GM23338 (cell line): ENCODE results near the gene SLC22A14. TPM values are rescaled to one million over a fixed set of nuclear protein-coding genes. Genes with fewer than 3 reads are reported as not detected.

ENCODE experiments used
- ATAC-seq: fragments of 200-7000 bp; cut with Tn5 transposase; 3 replicates; pipeline ENCODE4 v1.9.1; 2020
- DNase-seq: peaks from one replicate; pipeline ENCODE4 v3.0.0-alpha.2; 2015; ENCODE audit warnings: low spot score
- H2AFZ ChIP-seq: fragments of 200-600 bp; sonication (generic); 2 replicates; pipeline ENCODE4 v1.8.0; 2016; ENCODE audit warnings: antibody characterized with exemption, mild to moderate bottlenecking, moderate library complexity
- H3F3A ChIP-seq: fragments of 200-600 bp; sonication (generic); replicated peaks from 2 replicates; pipeline ENCODE4 v1.8.0; 2017; ENCODE audit warnings: antibody characterized with exemption, mixed run types, low read depth
- H3K27ac ChIP-seq: fragments of 200-600 bp; sonication (generic); 2 replicates; pipeline ENCODE4 v1.6.1; 2016; ENCODE audit warnings: low read depth
- H3K27me3 ChIP-seq: fragments of 200-600 bp; sonication (generic); 2 replicates; pipeline ENCODE4 v1.8.0; 2016; ENCODE audit warnings: mild to moderate bottlenecking, mixed run types, moderate library complexity; ENCODE audit not compliant: insufficient read depth
- H3K36me3 ChIP-seq: fragments of 200-600 bp; sonication (generic); 2 replicates; pipeline ENCODE4 v1.8.0; 2016; ENCODE audit warnings: mild to moderate bottlenecking; ENCODE audit not compliant: insufficient read depth
- H3K4me1 ChIP-seq: fragments of 200-600 bp; sonication (generic); 2 replicates; pipeline ENCODE4 v1.8.0; 2016; ENCODE audit warnings: mild to moderate bottlenecking, moderate library complexity; ENCODE audit not compliant: insufficient read depth
- H3K4me2 ChIP-seq: fragments of 200-600 bp; sonication (generic); 2 replicates; pipeline ENCODE4 v1.7.1; 2017; ENCODE audit warnings: mixed run types
- H3K4me3 ChIP-seq: fragments of 200-600 bp; sonication (generic); 2 replicates; pipeline ENCODE4 v1.6.1; 2016; ENCODE audit warnings: mixed run types
- H3K79me2 ChIP-seq: fragments of 200-600 bp; sonication (generic); replicated peaks from 2 replicates; pipeline ENCODE4 v1.8.0; 2017; ENCODE audit warnings: mild to moderate bottlenecking; ENCODE audit not compliant: insufficient read depth
- H3K9me2 ChIP-seq: fragments of 200-600 bp; sonication (generic); 2 replicates; pipeline ENCODE4 v1.8.0; 2017; ENCODE audit not compliant: insufficient read depth
- H4K20me1 ChIP-seq: fragments of 200-600 bp; sonication (generic); replicated peaks from 2 replicates; pipeline ENCODE4 v1.8.0; 2017; ENCODE audit warnings: mild to moderate bottlenecking; ENCODE audit not compliant: insufficient read depth
- H3K27ac Mint-ChIP-seq: 2 replicates; pipeline ENCODE4 v1.8.0; 2020; ENCODE audit warnings: inconsistent platforms, mild to moderate bottlenecking, moderate library complexity, mixed read lengths
- H3K27me3 Mint-ChIP-seq: 3 replicates; pipeline ENCODE4 v1.8.0; 2022; ENCODE audit warnings: low read depth, mild to moderate bottlenecking, moderate library complexity, mixed read lengths, inconsistent platforms; ENCODE audit not compliant: insufficient read depth, poor library complexity
- H3K36me3 Mint-ChIP-seq: 3 replicates; pipeline ENCODE4 v1.8.0; 2021; ENCODE audit warnings: low read depth, mild to moderate bottlenecking, inconsistent platforms, moderate library complexity, mixed read lengths
- H3K4me1 Mint-ChIP-seq: 3 replicates; pipeline ENCODE4 v1.8.0; 2020; ENCODE audit warnings: mild to moderate bottlenecking, inconsistent platforms, mixed read lengths
- H3K4me3 Mint-ChIP-seq: 3 replicates; pipeline ENCODE4 v1.8.0; 2021; ENCODE audit warnings: moderate library complexity, mild to moderate bottlenecking, inconsistent platforms, mixed read lengths
- H3K9me3 Mint-ChIP-seq: 3 replicates; pipeline ENCODE4 v1.8.0; 2020; ENCODE audit warnings: moderate library complexity, mild to moderate bottlenecking, inconsistent platforms, mixed read lengths
- CREB1 ChIP-seq: fragments of 250-450 bp; sonication (Bioruptor Pico); IDR thresholded peaks from 2 replicates; pipeline ENCODE4 v1.5.0; 2020; ENCODE audit warnings: low read depth, mild to moderate bottlenecking, moderate library complexity
- EZH2 ChIP-seq: fragments of 200-600 bp; sonication (generic); IDR thresholded peaks from one replicate; pipeline ENCODE4 v1.8.0; 2017; ENCODE audit warnings: antibody characterized with exemption, mild to moderate bottlenecking, low read depth; ENCODE audit not compliant: unreplicated experiment
- EZH2phosphoT487 ChIP-seq: fragments of 200-600 bp; sonication (generic); IDR thresholded peaks from one replicate; pipeline ENCODE4 v1.8.1; 2018; ENCODE audit warnings: antibody characterized with exemption; ENCODE audit not compliant: unreplicated experiment
- JUNB ChIP-seq: IDR thresholded peaks from one replicate; pipeline ENCODE4 v1.6.1; 2016; ENCODE audit warnings: antibody characterized with exemption; ENCODE audit not compliant: unreplicated experiment
- NANOG ChIP-seq: IDR thresholded peaks from 2 replicates; pipeline ENCODE4 v1.6.1; 2016; ENCODE audit warnings: antibody characterized with exemption, borderline replicate concordance
- POLR2AphosphoS5 ChIP-seq: IDR thresholded peaks from 2 replicates; pipeline ENCODE4 v1.6.1; 2016; ENCODE audit warnings: antibody characterized with exemption, low read depth
- STAT1 ChIP-seq: IDR thresholded peaks from one replicate; pipeline ENCODE4 v1.6.1; 2016; ENCODE audit warnings: antibody characterized with exemption; ENCODE audit not compliant: unreplicated experiment
- ZNF114 ChIP-seq: fragments of 250-450 bp; sonication (Bioruptor Pico); IDR thresholded peaks from 2 replicates; pipeline ENCODE4 v1.5.0; 2020; ENCODE audit warnings: mild to moderate bottlenecking, moderate library complexity
- ZNF331 ChIP-seq: fragments of 250-450 bp; sonication (Bioruptor Pico); IDR thresholded peaks from 2 replicates; pipeline ENCODE4 v1.5.0; 2020; ENCODE audit warnings: low read depth, mild to moderate bottlenecking, moderate library complexity
- polyA plus RNA-seq: library from polyadenylated mRNA; unstranded; fragments of >200 nt; fragmentation: Nextera tagmentation; extraction: Ambion mirVana; gene quantifications from 2 replicates; pipeline ENCODE4 v1.2.1, GENCODE V29; 2016
- total RNA-seq: library from RNA; depleted of rRNA; stranded (reverse); fragments of >200 nt; shearing (Covaris generic); gene quantifications from 2 replicates; pipeline ENCODE4 v1.2.3, GENCODE V29; 2014
- TF ChIP-seq, protein P1 (sequence below), 2 experiments: fragments of 200-600 bp in 1 of 2; sonication (generic) in 1 of 2; conservative IDR thresholded peaks; 2 replicates each; pipeline versions ENCODE4 v1.5.1 to v1.6.1; 2016 to 2017; ENCODE audit warnings: antibody characterized with exemption in 2 of 2, low read depth in 2 of 2, mild to moderate bottlenecking in 2 of 2, moderate library complexity in 1 of 2
- TF ChIP-seq, protein P2 (sequence below): fragments of 250-450 bp; sonication (Bioruptor Pico); IDR thresholded peaks from 2 replicates; pipeline ENCODE4 v1.5.0; 2020; ENCODE audit warnings: mild to moderate bottlenecking, moderate library complexity
- TF ChIP-seq, protein P3 (sequence below): IDR thresholded peaks from 2 replicates; pipeline ENCODE4 v1.6.1; 2016; ENCODE audit warnings: antibody characterized with exemption

SLC22A14 gene
- total and polyA plus RNA-seq, 2 experiments from 2014 or later, result not detected

DNA sequence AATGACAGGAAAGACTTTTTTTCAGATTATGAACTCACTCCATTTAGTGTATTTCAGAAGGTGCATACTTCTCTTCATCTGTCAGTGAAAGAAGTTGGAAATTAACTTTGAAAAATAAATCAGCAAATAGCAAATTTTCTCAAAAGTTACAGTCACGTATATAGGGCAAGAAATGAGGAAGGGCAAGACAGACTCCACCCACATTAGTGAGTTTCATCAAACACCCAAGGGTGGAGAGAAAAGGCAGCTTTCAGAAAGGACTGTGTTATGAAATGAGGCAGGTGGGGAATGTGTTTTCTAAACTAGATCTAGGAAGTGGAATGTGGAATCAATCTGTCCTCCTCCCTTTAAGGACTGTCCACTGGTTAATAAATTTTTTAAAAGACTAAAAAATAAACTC lies 13.6 kb upstream of the SLC22A14 start (continued):
- TF ChIP-seq, protein P1, sequence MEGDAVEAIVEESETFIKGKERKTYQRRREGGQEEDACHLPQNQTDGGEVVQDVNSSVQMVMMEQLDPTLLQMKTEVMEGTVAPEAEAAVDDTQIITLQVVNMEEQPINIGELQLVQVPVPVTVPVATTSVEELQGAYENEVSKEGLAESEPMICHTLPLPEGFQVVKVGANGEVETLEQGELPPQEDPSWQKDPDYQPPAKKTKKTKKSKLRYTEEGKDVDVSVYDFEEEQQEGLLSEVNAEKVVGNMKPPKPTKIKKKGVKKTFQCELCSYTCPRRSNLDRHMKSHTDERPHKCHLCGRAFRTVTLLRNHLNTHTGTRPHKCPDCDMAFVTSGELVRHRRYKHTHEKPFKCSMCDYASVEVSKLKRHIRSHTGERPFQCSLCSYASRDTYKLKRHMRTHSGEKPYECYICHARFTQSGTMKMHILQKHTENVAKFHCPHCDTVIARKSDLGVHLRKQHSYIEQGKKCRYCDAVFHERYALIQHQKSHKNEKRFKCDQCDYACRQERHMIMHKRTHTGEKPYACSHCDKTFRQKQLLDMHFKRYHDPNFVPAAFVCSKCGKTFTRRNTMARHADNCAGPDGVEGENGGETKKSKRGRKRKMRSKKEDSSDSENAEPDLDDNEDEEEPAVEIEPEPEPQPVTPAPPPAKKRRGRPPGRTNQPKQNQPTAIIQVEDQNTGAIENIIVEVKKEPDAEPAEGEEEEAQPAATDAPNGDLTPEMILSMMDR (conservative IDR thresholded peaks at IDR 0.05; ENCODE audit: low read depth in 2 of 2), result no peak
- TF ChIP-seq JUNB, result no peak
- no peak for TF ChIP-seq CREB1

DNA sequence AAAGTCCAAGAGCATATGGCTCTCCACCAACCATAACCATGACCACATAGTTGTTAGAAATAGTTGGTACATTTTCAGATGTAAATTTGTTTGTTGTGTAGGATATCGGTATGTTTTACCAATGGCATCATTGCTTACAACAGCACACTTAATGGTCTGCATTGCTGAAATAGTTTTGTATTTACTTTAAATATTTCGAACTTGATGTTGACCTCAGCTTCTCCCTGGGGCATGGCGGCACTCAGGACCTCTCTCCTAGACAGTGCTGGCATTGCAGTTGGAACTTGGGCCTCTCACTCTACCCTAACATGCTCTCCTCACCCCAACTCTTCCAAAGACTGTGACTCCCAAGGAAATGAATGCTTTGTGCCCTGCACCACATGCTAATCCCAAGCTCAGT lies 11.5 kb upstream of the SLC22A14 start:
- Mint-ChIP-seq H3K4me1 (peaks cover 13% of the 10 kb centered on the region), H3K9me3 (no peaks in the 10 kb centered on the region), H3K27me3 (peaks cover 2% of the 10 kb centered on the region), H3K36me3 (no peaks in the 10 kb centered on the region; the same call in 2 of the 3 replicates), H3K27ac (no peak overlapping the region), H3K4me3 (no peak overlapping the region)
- Histone ChIP-seq H3K9me2 (0 out of 2 replicates have a peak, but pooled peaks cover 11% of the 10 kb centered on the region), H3K4me3 (no peak overlapping the region), H3F3A (no peaks in the 10 kb centered on the region), H3K27me3 (no peaks in the 10 kb centered on the region), H3K27ac (no peak overlapping the region), H3K36me3 (no peaks in the 10 kb centered on the region), H2AFZ (no peak overlapping the region), H3K4me2 (no peak overlapping the region), H3K79me2 (no peaks in the 10 kb centered on the region), H4K20me1 (no peaks in the 10 kb centered on the region; the same call in 1 of the 2 replicates), H3K4me1 (peaks cover 12% of the 10 kb centered on the region)
- ATAC-seq, result no peak
- DNase-seq, result no peak
- TF ChIP-seq, protein P2, sequence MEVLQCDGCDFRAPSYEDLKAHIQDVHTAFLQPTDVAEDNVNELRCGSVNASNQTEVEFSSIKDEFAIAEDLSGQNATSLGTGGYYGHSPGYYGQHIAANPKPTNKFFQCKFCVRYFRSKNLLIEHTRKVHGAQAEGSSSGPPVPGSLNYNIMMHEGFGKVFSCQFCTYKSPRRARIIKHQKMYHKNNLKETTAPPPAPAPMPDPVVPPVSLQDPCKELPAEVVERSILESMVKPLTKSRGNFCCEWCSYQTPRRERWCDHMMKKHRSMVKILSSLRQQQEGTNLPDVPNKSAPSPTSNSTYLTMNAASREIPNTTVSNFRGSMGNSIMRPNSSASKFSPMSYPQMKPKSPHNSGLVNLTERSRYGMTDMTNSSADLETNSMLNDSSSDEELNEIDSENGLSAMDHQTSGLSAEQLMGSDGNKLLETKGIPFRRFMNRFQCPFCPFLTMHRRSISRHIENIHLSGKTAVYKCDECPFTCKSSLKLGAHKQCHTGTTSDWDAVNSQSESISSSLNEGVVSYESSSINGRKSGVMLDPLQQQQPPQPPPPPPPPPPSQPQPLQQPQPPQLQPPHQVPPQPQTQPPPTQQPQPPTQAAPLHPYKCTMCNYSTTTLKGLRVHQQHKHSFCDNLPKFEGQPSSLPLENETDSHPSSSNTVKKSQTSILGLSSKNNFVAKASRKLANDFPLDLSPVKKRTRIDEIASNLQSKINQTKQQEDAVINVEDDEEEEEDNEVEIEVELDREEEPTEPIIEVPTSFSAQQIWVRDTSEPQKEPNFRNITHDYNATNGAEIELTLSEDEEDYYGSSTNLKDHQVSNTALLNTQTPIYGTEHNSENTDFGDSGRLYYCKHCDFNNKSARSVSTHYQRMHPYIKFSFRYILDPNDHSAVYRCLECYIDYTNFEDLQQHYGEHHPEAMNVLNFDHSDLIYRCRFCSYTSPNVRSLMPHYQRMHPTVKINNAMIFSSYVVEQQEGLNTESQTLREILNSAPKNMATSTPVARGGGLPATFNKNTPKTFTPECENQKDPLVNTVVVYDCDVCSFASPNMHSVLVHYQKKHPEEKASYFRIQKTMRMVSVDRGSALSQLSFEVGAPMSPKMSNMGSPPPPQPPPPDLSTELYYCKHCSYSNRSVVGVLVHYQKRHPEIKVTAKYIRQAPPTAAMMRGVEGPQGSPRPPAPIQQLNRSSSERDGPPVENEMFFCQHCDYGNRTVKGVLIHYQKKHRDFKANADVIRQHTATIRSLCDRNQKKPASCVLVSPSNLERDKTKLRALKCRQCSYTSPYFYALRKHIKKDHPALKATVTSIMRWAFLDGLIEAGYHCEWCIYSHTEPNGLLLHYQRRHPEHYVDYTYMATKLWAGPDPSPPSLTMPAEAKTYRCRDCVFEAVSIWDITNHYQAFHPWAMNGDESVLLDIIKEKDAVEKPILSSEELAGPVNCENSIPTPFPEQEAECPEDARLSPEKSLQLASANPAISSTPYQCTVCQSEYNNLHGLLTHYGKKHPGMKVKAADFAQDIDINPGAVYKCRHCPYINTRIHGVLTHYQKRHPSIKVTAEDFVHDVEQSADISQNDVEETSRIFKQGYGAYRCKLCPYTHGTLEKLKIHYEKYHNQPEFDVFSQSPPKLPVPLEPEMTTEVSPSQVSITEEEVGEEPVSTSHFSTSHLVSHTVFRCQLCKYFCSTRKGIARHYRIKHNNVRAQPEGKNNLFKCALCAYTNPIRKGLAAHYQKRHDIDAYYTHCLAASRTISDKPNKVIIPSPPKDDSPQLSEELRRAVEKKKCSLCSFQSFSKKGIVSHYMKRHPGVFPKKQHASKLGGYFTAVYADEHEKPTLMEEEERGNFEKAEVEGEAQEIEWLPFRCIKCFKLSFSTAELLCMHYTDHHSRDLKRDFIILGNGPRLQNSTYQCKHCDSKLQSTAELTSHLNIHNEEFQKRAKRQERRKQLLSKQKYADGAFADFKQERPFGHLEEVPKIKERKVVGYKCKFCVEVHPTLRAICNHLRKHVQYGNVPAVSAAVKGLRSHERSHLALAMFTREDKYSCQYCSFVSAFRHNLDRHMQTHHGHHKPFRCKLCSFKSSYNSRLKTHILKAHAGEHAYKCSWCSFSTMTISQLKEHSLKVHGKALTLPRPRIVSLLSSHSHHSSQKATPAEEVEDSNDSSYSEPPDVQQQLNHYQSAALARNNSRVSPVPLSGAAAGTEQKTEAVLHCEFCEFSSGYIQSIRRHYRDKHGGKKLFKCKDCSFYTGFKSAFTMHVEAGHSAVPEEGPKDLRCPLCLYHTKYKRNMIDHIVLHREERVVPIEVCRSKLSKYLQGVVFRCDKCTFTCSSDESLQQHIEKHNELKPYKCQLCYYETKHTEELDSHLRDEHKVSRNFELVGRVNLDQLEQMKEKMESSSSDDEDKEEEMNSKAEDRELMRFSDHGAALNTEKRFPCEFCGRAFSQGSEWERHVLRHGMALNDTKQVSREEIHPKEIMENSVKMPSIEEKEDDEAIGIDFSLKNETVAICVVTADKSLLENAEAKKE (CRISPR knock-in tag), result no peak
- no peak for TF ChIP-seq NANOG
- no peak for TF ChIP-seq ZNF331
- TF ChIP-seq EZH2phosphoT487, result no peak
- TF ChIP-seq CREB1, result no peak
- TF ChIP-seq ZNF114 (CRISPR knock-in tag), result no peak
- no peak for TF ChIP-seq STAT1
- TF ChIP-seq, protein P1 (conservative IDR thresholded peaks at IDR 0.05; ENCODE audit: low read depth in 2 of 2), result no peak
- TF ChIP-seq, protein P3, sequence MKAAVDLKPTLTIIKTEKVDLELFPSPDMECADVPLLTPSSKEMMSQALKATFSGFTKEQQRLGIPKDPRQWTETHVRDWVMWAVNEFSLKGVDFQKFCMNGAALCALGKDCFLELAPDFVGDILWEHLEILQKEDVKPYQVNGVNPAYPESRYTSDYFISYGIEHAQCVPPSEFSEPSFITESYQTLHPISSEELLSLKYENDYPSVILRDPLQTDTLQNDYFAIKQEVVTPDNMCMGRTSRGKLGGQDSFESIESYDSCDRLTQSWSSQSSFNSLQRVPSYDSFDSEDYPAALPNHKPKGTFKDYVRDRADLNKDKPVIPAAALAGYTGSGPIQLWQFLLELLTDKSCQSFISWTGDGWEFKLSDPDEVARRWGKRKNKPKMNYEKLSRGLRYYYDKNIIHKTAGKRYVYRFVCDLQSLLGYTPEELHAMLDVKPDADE, result no peak
- no peak for TF ChIP-seq EZH2
- no peak for TF ChIP-seq JUNB
- TF ChIP-seq POLR2AphosphoS5, result no peak
